Fibroblast of mammary gland (primary cell): ENCODE results near the gene NRXN3.

Experiments
- DNase-seq: peaks from one replicate; pipeline ENCODE4 v3.0.0-alpha.2; 2010; ENCODE audit warnings: low read depth
- H3K4me3 ChIP-seq: 2 replicates; pipeline ENCODE4 v1.5.1; 2011; ENCODE audit warnings: low read depth, mild to moderate bottlenecking, low read length, moderate library complexity; ENCODE audit not compliant: control insufficient read depth
- TF ChIP-seq, protein P1 (sequence below): conservative IDR thresholded peaks from 2 replicates; pipeline ENCODE4 v1.5.1; 2011; ENCODE audit warnings: low read depth, low read length, inconsistent platforms; ENCODE audit not compliant: control insufficient read depth, insufficient read depth

The NRXN3 gene

DNA sequence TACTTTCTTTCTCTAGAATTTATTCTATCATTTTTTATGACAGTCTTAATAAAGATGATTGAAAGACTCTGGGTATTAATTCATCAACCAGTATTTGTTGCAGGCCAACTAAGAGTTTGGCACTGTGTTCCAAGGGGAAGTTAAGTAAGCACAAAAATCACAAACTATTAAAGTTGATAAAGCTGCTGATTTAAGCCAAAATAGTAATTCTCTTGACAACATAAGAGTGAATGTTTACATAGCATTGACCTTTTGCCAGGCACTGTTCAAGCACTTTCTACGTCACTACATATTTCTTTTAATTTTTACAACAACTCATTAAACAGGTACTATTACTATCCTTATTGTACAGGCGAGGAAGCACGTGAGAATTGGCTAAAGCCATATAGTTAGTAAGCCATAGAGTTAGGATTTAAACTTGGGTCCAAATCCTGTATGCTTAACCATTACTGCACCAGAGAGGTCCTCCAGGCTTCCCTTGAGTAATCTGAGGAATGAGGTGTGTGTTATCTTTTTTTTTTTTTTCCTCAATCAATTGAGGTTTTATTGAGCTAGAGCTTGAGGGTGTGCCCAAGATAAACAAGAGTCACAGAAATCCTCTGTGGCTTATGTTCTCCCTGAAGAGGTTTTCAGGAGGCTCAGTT lies 1031.5 kb downstream of the NRXN3 start:
- no peak for DNase-seq
- no peak overlapping the region for H3K4me3 ChIP-seq
- TF ChIP-seq, protein P1, sequence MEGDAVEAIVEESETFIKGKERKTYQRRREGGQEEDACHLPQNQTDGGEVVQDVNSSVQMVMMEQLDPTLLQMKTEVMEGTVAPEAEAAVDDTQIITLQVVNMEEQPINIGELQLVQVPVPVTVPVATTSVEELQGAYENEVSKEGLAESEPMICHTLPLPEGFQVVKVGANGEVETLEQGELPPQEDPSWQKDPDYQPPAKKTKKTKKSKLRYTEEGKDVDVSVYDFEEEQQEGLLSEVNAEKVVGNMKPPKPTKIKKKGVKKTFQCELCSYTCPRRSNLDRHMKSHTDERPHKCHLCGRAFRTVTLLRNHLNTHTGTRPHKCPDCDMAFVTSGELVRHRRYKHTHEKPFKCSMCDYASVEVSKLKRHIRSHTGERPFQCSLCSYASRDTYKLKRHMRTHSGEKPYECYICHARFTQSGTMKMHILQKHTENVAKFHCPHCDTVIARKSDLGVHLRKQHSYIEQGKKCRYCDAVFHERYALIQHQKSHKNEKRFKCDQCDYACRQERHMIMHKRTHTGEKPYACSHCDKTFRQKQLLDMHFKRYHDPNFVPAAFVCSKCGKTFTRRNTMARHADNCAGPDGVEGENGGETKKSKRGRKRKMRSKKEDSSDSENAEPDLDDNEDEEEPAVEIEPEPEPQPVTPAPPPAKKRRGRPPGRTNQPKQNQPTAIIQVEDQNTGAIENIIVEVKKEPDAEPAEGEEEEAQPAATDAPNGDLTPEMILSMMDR: no peak

DNA sequence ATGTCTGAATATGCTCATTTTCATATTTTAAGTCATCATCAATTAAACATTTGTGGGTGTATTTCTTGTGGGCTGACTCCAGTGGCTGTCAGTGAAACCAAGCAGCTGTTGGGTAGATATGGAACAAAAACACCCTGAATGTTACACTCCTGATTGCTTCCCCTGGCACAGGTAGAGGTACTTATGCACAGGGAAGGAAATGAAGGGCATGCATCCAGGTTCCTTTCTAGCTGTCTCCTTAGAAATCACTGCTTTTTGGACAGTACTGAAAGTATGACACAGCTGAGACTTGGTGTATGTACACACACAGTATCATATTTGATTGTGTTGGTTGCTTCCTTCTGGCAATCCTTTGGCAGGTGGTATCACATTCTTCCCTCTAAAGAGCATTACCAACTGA lies 1034.4 kb downstream of the NRXN3 start:
- TF ChIP-seq, protein P1: no peak
- H3K4me3 ChIP-seq: no peak overlapping the region
- no peak for DNase-seq

DNA sequence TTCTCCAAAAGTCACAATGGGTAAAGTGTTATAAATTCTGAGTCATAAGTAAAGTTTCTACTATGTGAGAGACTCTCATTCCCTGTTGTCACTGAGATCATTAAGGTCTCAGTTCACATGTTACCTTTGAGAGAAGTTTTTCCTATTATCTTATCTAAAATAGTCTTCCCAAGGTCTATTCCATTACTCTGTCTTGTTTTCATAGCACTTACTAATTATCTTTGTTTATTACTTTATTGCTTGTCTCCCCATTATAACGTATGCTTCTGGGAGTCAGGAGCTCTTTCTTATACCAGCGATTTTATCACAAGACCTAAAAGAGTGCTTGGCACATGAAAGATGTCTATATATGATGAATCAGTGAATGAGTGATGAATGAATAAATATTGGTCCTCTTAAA lies 1039.2 kb downstream of the NRXN3 start:
- no peak overlapping the region for H3K4me3 ChIP-seq
- no peak for DNase-seq
- TF ChIP-seq, protein P1: no peak

DNA sequence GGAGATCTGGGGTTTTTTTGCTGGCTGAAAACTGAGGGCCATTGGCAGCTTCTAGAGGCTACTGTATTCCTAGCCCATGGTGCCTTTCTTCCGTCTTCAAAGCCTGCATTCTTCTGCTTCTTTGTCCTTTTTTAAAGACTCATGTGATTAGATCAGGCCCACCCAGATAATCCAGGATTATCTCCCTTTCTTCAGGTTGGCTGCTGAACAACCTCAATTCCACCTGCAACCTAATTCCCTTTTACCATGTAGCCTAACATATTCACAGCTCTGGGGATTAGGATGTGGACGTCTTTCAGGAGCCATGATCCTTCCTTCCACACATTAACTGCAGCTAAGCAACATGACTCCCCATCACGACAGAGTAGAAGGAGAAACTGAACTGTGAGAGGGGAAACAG lies 1055.6 kb downstream of the NRXN3 start:
- DNase-seq: no peak
- TF ChIP-seq, protein P1: no peak
- H3K4me3 ChIP-seq: no peak overlapping the region

DNA sequence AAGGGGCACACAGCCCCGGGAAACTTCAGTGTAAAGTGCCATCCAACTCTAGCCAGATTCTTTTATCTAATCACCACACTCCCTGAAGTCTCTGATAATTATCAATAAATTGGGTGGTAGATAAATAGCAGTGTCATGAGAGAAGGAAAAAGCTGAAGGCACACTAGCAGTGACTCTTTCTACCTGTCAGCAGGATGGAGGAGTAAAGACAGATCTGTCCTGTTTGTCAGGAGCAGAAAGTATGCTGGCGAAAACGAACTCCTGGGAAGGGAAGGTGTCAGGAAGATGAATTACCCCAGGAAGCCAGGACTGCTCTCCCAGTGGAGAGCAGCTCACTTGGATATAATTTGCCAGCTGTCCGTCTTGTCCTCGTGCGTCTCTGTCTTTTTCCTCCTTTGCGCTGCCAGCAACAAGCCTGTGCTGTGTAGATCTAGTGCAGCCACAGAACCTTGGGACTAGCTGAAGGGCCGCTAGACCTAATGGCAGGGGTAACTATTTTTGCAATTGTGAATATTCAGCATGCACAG lies 1059.3 kb downstream of the NRXN3 start:
- DNase-seq: no peak
- no peak overlapping the region for H3K4me3 ChIP-seq
- TF ChIP-seq, protein P1: no peak

DNA sequence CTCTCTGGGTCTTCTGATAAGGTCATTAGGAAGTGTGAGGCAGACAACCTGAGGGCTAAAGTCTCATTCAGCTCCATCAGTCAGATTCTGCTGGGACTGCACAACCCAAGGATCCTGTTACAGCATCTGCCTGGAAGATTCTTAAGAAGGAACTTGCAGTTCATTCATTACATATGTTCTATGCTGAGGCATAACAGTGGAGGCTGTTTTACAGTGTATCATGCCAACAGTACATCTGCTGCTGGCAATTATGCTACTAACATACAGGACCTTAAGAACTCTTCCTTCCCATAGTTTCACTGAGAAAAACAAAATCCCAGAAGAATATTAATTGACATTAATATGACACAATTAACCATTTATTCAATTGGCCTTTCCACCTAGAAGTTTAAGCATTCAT lies 1072.5 kb downstream of the NRXN3 start:
- no peak for DNase-seq
- no peak overlapping the region for H3K4me3 ChIP-seq
- TF ChIP-seq, protein P1: no peak
